Activated CD4-positive, alpha-beta T cell treated with anti-CD3 and anti-CD28 coated beads for 48 hours (primary cell): ENCODE data around the gene ATP8B1.
"Not testable (repeated sequence)": the region's sequence is repeated elsewhere in the genome, so short reads cannot be mapped to it uniquely, and the experiment has no call there.

Experiments
- DNase-seq: peaks from one replicate; pipeline ENCODE4 v3.0.0-alpha.2; 2020

Gene ATP8B1

GRCh38 chr18:57762686-57763085 is 40.4 kb downstream of the ATP8B1 start:
- DNase-seq = no peak

- DNase-seq = no peak
These were observed 43.5 kb downstream of the ATP8B1 start for GRCh38 chr18:57759650-57760049.

DNA sequence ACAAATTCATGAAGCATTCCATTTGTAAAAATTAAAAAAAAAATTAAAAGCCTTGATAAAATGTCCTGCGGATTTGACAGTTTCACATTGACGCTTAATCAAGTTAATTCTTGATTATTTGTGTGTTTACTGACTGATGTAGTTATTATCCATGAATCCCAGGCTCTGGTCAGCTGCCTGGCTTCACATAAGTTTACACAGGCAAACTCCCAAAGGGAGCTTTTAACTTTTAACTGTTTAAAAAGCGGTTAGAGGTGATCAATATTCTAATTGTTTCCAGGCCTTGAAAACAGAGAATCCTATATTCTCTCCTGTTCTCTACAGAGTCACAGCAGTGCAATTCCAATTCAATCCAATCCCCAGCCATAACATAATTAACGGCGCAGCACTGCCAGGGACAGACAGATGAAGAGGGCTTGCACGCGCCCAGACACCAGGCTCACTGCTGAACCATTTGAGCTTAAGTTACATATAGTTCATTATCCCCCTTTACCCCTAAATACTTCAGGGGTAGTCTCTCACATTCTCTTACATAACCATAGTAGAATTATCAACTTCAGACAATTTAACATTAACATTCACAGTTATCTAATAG is 47.5 kb downstream of the ATP8B1 start:
- DNase-seq = no peak

GRCh38 chr18:57754577-57755338 is 48.4 kb downstream of the ATP8B1 start:
- DNase-seq = no peak

DNA sequence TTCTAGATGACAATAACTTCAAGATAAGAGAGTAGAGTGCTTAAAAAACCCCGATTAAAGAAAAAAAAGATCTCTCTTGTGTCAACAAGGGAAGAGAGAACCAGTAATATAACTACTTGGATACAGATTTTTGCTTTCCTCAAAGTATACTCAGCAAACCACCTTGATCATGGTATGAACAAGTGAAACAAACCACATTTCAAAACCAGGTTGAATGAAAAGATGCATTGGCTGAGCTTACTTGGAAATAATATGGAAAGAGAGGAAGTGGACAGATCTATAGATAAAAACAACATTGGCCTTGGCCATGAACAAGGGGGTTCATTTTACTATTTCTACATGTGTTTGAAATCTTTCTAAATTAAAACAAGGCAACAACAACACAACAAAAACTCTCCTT is 50.1 kb downstream of the ATP8B1 start:
- no peak for DNase-seq

DNA sequence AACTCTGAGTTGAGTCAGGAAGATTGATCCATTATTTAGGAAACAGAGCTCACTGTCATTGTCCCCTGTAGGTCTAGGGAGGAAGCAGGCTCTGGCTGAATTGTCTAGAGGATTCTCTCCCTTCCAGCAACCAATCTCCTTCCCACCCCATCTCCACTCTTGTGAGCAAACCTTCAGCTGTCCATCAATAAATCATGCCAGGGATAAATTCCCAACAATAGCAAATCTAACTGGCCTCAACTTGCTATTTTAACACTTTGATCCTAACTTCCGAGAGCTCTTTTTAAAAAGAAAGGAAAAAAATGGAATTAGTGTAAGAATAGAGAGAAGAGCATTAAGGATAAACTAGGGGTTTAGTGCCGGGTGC is 53.5 kb downstream of the ATP8B1 start:
- no peak for DNase-seq

GRCh38 chr18:57748770-57749603 is 54.1 kb downstream of the ATP8B1 start:
- DNase-seq = no peak

DNA sequence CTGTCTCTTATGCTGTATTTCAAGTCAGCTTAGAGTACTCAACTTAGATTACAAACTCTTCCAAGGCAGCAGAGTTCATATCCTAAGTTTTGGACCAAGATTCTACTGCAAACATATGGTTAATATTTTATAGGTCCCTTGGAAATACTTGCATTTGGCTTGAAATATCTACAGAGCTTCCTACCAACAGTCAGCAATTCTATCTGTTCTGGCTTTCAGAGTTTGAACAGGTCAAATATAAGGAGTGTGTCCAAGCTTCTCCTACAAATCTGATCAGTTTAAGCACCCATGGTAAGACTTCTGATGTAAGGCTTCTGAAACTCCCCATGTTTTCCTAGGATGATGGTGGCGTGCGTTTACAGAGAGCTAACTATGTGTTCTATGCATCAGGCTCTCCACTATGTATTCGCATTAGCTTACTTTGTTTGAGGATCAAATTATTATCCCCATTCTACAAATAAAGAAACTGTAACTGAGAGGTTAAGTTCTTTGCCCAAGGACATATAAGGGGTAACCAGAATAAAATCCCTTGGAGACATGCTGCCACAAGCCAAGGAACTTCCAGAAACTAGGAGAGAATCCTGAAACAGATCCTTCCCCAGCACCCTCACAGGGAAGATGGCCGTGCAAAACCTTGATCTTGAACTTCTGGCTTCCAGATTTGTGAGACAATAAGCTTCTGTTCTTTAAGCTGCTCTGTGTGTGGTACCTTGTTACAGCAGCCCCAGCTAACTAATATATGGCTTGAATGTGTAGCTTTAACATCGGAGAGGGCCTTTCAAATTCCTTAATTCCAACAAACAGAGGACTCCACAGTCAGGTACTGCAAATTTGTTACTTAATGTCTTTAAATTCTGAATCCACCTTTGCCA is 55.1 kb downstream of the ATP8B1 start:
- no peak for DNase-seq

DNA sequence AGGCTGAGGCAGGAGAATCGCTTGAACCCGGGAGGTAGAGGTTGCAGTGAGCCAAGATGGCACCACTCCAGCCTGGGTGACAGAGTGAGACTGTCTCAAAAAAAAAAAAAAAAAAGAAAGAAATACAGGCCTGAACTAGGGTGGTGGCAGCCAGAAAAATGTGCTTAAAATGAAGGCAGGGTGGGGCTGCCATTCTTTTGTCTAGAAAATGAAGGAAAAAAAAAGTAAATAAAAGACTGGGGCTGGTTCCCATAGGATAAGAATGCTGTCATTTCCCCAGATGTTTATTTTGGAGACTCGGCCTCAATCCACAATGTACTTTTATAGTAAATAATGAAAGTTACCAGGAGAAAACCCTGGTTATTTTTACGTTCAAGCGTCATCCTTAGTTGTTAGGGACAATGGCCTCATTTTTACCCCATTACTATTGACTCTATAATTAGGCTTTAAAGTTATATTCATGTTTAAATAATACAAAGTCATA is 58.9 kb downstream of the ATP8B1 start:
- no peak for DNase-seq

- no peak for DNase-seq
These were observed 60.1 kb downstream of the ATP8B1 start for GRCh38 chr18:57743008-57743407.

DNA sequence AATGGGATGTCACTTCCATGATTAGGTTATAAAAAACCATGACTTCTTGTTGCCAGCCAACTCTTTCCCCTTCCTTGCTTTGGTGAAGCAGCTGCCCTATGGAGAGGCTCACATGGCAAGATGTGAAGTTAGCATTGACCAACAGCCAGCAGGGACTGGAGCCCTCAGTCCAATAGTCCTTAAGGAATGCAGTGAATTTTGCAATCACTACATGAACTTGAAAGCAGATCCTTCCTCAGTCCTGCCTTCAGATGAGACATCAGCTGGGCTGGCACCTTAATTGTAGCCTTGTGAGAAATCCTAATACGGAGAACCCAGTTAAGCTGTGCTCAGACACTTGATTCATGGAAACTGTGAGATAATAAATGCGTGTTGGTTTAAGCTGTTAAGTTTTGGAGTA is 61.8 kb downstream of the ATP8B1 start:
- no peak for DNase-seq

GRCh38 chr18:57738078-57738477 is 65.0 kb downstream of the ATP8B1 start:
- no peak for DNase-seq

GRCh38 chr18:57737400-57738060 is 65.6 kb downstream of the ATP8B1 start:
- DNase-seq = no peak

GRCh38 chr18:57735042-57735441 is 68.1 kb downstream of the ATP8B1 start:
- DNase-seq = not testable (repeated sequence)

DNA sequence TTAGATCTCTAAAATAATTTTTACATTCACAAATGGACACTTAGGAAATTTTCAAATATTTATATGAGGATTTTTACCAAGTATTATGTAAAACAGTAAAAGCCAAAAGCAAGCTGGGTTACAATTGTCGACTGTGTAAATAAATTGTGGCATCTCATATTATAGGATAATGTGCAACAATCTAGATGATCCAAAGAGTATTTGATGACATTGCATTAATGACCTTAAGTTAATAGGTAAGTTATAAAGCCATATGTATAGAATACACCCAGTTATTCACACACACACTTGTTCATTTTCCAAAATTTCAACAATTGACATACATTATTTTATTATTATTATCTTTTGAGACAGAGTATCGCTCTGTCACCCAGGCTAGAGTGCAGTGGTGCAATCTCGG is 69.3 kb downstream of the ATP8B1 start:
- DNase-seq = no peak

DNA sequence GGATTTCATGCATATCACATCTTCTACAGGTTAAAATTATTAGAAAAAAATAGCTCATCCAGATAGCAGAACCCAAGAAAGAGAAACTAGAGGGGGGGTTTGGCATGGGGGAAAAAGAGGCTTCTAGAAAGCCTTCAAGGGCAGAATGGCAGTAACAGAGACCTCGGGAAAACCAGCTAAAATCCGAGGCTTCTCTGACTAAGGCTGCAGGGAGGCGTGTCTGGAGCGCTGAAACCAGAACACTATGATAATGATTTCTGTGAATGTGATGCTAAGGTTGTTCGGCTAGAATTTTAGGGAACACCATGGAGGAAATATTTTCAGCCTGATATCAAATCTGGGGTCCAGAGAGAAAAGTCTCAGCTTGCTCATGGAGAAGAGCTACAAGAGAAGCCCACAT is 73.0 kb downstream of the ATP8B1 start:
- no peak for DNase-seq

GRCh38 chr18:57728941-57729511 is 74.1 kb downstream of the ATP8B1 start:
- DNase-seq = no peak

- DNase-seq = no peak
These were observed 74.9 kb downstream of the ATP8B1 start for GRCh38 chr18:57727952-57728807.

DNA sequence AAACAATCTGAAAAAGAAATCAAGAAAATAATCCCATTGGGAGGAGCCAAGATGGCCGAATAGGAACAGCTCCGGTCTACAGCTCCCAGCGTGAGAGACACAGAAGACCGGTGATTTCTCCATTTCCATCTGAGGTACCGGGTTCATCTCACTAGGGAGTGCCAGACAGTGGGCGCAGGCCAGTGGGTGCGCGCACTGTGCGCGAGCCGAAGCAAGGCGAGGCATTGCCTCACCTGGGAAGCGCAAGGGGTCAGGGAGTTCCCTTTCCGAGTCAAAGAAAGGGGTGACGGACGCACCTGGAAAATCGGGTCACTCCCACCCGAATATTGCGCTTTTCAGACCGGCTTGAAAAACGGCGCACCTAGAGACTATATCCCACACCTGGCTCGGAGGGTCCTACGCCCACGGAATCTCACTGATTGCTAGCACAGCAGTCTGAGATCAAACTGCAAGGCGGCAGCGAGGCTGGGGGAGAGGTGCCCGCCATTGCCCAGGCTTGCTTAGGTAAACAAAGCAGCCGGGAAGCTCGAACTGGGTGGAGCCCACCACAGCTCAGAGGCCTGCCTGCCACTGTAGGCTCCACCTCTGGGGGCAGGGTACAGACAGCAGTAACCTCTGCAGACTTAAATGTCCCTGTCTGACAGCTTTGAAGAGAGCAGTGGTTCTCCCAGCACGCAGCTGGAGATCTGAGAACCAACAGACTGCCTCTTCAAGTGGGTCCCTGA is 83.7 kb downstream of the ATP8B1 start:
- DNase-seq = not testable (repeated sequence)

GRCh38 chr18:57716549-57716948 is 86.6 kb downstream of the ATP8B1 start:
- DNase-seq = no peak
